CD4-positive, alpha-beta T cell treated with Interleukin-15 for 1 hour (primary cell): ENCODE measurements around the gene THSD4.

Source experiments
- DNase-seq: peaks from one replicate; pipeline ENCODE4 v3.0.0-alpha.2; 2020

Gene THSD4

GRCh38 chr15:71679793-71680353 is 564.6 kb downstream of the THSD4 start:
- DNase-seq: no peak

- DNase-seq: no peak
These were observed 566.7 kb downstream of the THSD4 start for GRCh38 chr15:71682001-71682400.

DNA sequence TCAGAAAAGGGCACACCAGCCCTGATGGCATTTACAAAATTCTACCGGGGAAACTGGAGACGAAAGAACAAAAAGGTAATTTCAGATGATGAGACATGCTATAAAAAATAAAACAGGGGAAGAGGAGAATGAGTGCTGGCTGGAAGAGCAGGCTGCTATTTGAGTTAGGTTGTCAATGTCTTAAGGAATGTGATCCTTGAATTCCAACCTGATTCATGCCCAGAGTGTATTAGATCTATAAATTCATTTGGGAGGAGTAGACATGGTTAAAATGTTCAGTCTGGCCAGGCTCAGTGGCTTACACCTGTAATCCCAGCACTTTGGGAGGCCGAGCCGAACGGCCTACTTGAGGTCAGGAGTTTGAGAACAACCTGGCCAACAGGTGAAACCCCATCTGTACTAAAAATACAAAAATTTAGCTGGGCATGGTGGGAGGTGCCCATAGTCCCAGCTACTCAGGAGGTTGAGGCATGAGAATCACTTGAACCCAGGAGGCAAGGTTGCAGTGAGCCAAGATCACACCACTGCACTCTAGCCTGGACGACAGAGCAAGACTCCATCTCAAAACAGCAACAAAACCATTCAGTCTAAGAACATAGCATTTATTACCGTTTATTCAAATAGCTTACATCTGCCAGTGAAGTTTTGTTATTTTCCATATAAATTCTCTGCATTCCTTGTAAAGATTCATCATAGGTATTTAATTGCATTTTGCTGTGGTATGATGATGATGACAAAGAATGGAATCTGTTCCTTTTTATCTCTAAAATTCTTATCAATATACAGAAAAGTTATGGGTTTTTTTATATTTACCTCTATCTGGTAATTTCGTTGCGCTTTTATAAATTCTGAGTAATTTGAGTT is 568.4 kb downstream of the THSD4 start:
- DNase-seq: no peak

DNA sequence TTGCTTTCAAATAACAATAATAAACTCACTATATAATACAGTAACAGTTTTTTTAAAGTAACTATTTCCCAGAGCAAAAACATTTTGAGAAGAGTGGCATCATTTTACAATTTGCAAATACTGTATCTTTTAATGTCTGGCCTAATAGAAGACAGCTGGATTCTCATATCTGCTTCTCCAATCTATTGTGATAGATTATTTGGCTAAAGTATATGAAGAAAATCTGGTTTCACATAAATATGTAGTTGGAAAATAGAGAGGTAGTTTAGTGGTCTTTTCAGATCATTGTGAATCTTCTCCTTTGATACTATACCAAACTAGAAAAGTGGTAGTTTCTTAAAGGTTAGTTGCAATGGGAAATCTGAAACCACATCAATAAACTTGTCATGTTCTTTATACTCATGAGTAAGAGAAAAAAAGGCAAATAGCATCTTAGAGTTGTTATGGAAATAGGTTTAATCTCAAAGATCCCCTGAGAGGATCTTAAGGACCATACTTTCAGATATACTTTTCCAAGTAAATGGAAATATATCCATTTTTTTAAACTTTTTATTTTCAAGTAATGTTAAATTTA is 570.2 kb downstream of the THSD4 start:
- no peak for DNase-seq

GRCh38 chr15:71686221-71687050 is 571.2 kb downstream of the THSD4 start:
- no peak for DNase-seq

DNA sequence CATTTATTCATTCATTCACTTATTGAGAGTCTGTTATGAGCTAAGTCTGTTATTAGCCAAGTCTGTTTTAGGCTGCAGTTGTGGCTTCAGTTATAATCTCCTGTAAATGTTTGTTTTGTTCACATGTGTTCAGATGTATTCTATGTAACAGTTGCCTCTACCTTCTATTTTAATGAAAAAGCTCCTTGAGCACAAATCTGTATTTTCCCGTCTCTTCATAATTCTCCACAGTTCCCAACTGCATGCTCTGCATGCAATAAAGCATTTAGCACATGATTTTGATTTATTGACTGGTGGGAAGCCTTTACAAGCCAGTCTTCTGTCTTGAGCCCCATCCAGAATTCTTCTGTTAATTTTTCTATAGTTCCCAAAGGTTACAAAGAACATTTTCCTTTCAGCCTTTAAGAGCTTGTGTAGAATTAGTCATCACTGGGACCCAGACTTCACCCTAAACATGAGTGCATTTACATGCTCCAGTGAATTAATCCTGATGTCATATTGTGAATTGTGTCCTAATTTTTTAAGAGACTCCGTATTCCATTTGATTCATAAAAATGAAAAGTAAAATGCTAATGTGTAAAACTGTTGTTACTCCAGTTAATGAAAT is 572.7 kb downstream of the THSD4 start:
- no peak for DNase-seq

GRCh38 chr15:71688509-71689094 is 573.3 kb downstream of the THSD4 start:
- DNase-seq: no peak

- no peak for DNase-seq
These were observed 575.8 kb downstream of the THSD4 start for GRCh38 chr15:71691081-71691457.

- DNase-seq: no peak
These were observed 576.5 kb downstream of the THSD4 start for GRCh38 chr15:71691458-71692417.

DNA sequence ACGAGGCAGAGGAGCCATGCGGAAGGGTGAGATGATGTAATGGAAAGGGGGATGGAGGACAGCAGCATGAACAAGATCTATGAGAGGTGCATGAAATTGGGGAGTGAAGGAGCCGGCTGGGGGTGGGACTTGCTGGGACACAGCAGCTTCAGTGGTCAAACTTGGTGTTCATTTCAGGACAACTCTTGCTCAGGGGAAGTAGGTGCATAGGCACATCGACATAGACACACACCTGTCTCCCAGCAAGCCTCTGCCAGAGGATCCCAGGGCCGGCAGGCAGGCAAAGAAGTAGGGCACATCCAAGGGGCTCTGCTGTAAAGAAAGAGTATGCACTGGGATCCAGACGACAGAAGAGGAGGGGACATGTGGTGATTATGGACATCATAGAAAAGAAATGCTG is 582.0 kb downstream of the THSD4 start:
- no peak for DNase-seq

- no peak for DNase-seq
These were observed 582.8 kb downstream of the THSD4 start for GRCh38 chr15:71698030-71698429.

DNA sequence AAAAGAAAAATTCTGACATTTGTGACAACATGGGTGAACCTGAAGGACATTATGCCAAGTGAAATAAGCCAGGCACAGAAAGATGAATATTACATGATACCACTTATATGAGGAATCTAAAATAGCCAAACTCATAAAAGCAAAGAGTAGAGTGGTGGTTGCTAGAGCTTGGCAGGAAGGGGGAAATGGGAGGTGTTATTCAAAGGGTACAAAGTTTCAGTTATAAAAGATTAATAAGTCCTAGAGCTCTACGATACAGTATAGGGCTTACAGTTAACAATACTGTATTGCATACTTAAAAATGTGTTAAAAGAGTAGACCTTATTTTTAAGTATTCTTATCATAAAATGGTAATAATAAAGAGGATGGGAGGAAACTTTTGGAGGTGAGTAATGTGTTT is 583.5 kb downstream of the THSD4 start:
- DNase-seq: no peak

GRCh38 chr15:71699977-71700376 is 584.7 kb downstream of the THSD4 start:
- DNase-seq: no peak

DNA sequence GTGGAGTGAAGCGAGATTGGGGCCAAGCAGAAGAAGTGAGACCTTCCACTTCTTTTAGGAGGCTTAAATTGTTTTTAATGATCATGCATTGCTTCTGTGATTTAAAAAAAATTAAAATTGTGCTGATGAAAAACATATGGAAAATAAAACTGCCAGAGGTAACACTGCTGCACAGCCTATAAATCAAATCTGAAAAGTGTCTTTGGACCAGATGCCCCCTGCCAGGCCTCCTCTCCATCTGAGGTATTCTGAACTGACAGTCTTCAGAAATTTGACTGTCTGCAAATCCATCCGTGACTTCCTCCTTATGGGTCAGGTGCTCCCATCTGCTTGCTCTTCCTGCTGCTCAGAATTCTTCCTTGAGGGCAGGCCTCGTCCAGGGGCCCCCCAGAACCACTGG is 586.5 kb downstream of the THSD4 start:
- no peak for DNase-seq

- no peak for DNase-seq
These were observed 587.2 kb downstream of the THSD4 start for GRCh38 chr15:71702496-71702895.

DNA sequence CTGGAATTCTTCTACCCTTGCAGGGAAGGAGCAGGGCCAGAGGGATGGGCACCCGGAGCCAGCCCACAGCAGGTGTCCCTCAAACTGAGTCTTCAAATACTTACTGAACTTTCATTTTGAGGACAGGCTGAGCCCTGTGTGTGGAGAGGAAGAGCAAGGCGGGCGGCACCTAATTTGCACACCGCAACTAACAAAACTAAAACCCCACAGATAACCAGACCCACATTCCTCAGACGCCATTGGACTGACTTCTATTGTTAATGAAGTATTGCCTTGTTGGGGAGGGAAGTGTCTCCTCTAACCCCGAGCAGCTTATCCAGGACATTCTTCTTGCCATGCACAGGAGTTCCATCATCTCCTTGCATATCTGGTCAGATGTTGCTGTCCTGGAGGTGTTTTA is 589.9 kb downstream of the THSD4 start:
- DNase-seq: no peak

- DNase-seq: no peak
These were observed 591.4 kb downstream of the THSD4 start for GRCh38 chr15:71706461-71707229.

GRCh38 chr15:71707230-71708050 is 592.2 kb downstream of the THSD4 start:
- no peak for DNase-seq

GRCh38 chr15:71708051-71708429 is 592.8 kb downstream of the THSD4 start:
- DNase-seq: no peak

- DNase-seq: no peak
These were observed 593.5 kb downstream of the THSD4 start for GRCh38 chr15:71708741-71709140.
